ENCODE measurements around the gene EDA. TPM values are rescaled to one million over a fixed set of nuclear protein-coding genes. Genes with fewer than 3 reads are reported as not detected.

Gene EDA
- total RNA-seq, 2 donors from 2014 or later: 8.1 to 10.1 TPM

- H3K27ac ChIP-seq: no peak overlapping the region
- peak; percentile 32 for DNase-seq (ENCODE audit: low spot score)
- H3K9me3 ChIP-seq: no peaks in the 10 kb centered on the region
- H3K27me3 ChIP-seq (replicated peaks; ENCODE audit: insufficient read depth): no peaks in the 10 kb centered on the region
- 35% methylated on average over 2 of the region's 2 CpGs for WGBS
- TF ChIP-seq CTCF (IDR thresholded peaks at IDR 0.05) (no peak), POLR2AphosphoS5 (IDR thresholded peaks at IDR 0.05) (peak; percentile 65), POLR2A (IDR thresholded peaks at IDR 0.05) (no peak)
- no peaks in the 10 kb centered on the region for H3K36me3 ChIP-seq
- intact Hi-C loops (cut with DNase I): no loop called here
- no peak overlapping the region for H3K4me3 ChIP-seq
- no peaks in the 10 kb centered on the region for H3K4me1 ChIP-seq (replicated peaks)
Measured at GRCh38 chrX:69948276-69948797, 332.4 kb downstream of the EDA start.

GRCh38 chrX:69951753-69952152, 335.8 kb downstream of the EDA start:
- Histone ChIP-seq H3K9me3 (no peaks in the 10 kb centered on the region), H3K27ac (no peak overlapping the region), H3K36me3 (no peaks in the 10 kb centered on the region), H3K27me3 (replicated peaks; ENCODE audit: insufficient read depth) (no peaks in the 10 kb centered on the region), H3K4me3 (no peak overlapping the region), H3K4me1 (replicated peaks) (no peaks in the 10 kb centered on the region)
- 83% methylated on average over 1 of the region's 1 CpG for WGBS
- no peak for DNase-seq (ENCODE audit: low spot score)
- intact Hi-C loops (cut with DNase I): no loop called here
- TF ChIP-seq CTCF (IDR thresholded peaks at IDR 0.05) (no peak), POLR2A (IDR thresholded peaks at IDR 0.05) (no peak), POLR2AphosphoS5 (IDR thresholded peaks at IDR 0.05) (no peak)

GRCh38 chrX:69959712-69960111, 343.8 kb downstream of the EDA start:
- Histone ChIP-seq H3K4me3 (no peak overlapping the region), H3K27ac (no peak overlapping the region), H3K27me3 (replicated peaks; ENCODE audit: insufficient read depth) (no peaks in the 10 kb centered on the region), H3K4me1 (replicated peaks) (no peaks in the 10 kb centered on the region), H3K9me3 (no peaks in the 10 kb centered on the region), H3K36me3 (no peaks in the 10 kb centered on the region)
- TF ChIP-seq POLR2A (IDR thresholded peaks at IDR 0.05) (no peak), CTCF (IDR thresholded peaks at IDR 0.05) (no peak), POLR2AphosphoS5 (IDR thresholded peaks at IDR 0.05) (no peak)
- no peak for DNase-seq (ENCODE audit: low spot score)
- intact Hi-C loops (cut with DNase I): no loop called here

- H3K36me3 ChIP-seq: no peaks in the 10 kb centered on the region
- WGBS: 92% methylated on average over 4 of the region's 4 CpGs
- H3K4me3 ChIP-seq: no peak overlapping the region
- no peak overlapping the region for H3K27ac ChIP-seq
- no peaks in the 10 kb centered on the region for H3K27me3 ChIP-seq (replicated peaks; ENCODE audit: insufficient read depth)
- H3K9me3 ChIP-seq: no peaks in the 10 kb centered on the region
- no peak for DNase-seq (ENCODE audit: low spot score)
- TF ChIP-seq CTCF (IDR thresholded peaks at IDR 0.05) (no peak), POLR2A (IDR thresholded peaks at IDR 0.05) (no peak), POLR2AphosphoS5 (IDR thresholded peaks at IDR 0.05) (no peak)
- intact Hi-C loops (cut with DNase I): no loop called here
- no peaks in the 10 kb centered on the region for H3K4me1 ChIP-seq (replicated peaks)
Measured at GRCh38 chrX:69961365-69962072, 345.6 kb downstream of the EDA start.

GRCh38 chrX:69968950-69969349, 353.0 kb downstream of the EDA start:
- no peak overlapping the region for H3K27ac ChIP-seq
- no peaks in the 10 kb centered on the region for H3K9me3 ChIP-seq
- intact Hi-C loops (cut with DNase I): no loop called here
- no peak for TF ChIP-seq POLR2A (IDR thresholded peaks at IDR 0.05)
- no peak for TF ChIP-seq CTCF (IDR thresholded peaks at IDR 0.05)
- TF ChIP-seq POLR2AphosphoS5 (IDR thresholded peaks at IDR 0.05): no peak
- no peak for DNase-seq (ENCODE audit: low spot score)
- H3K27me3 ChIP-seq (replicated peaks; ENCODE audit: insufficient read depth): no peaks in the 10 kb centered on the region
- H3K36me3 ChIP-seq: no peaks in the 10 kb centered on the region
- no peak overlapping the region for H3K4me3 ChIP-seq
- no peaks in the 10 kb centered on the region for H3K4me1 ChIP-seq (replicated peaks)
- 62% methylated on average over 4 of the region's 4 CpGs for WGBS
